GM18519 (cell line): ENCODE measurements around the gene POLR2L.

ENCODE experiments used
- ATAC-seq: cut with Tn5 transposase; IDR thresholded peaks from one replicate; pipeline ENCODE4 v1.9.1; 2021; ENCODE audit warnings: mild to moderate bottlenecking, moderate library complexity; ENCODE audit not compliant: unreplicated experiment, low FRiP score

Gene POLR2L

GRCh38 chr11:828506-829175 lies 13.7 kb downstream of the POLR2L start:
- no peak for ATAC-seq

GRCh38 chr11:827897-828192 lies 14.5 kb downstream of the POLR2L start, which contains the start of gene CRACR2B:
Gene CRACR2B, plus strand, starts transcription at chr11:827919. Its CDS starts 689 bp downstream, at chr11:828608.
- no peak for ATAC-seq

- no peak for ATAC-seq
These were observed 15.0 kb downstream of the POLR2L start for GRCh38 chr11:827146-827896.

GRCh38 chr11:826836-827145 lies 15.5 kb downstream of the POLR2L start:
- ATAC-seq: no peak

GRCh38 chr11:826227-826621 lies 16.1 kb downstream of the POLR2L start:
- no peak for ATAC-seq

GRCh38 chr11:825366-826226 lies 16.7 kb downstream of the POLR2L start:
- ATAC-seq: no peak

GRCh38 chr11:824942-825341 lies 17.4 kb downstream of the POLR2L start:
- ATAC-seq: no peak

GRCh38 chr11:824292-824880 lies 17.9 kb downstream of the POLR2L start:
- no peak for ATAC-seq

- ATAC-seq: no peak
These were observed 18.7 kb downstream of the POLR2L start for GRCh38 chr11:823441-824291.

GRCh38 chr11:821512-822371 lies 20.6 kb downstream of the POLR2L start:
- no peak for ATAC-seq

GRCh38 chr11:820655-821511 lies 21.4 kb downstream of the POLR2L start:
- ATAC-seq: no peak

- peak; percentile 28 for ATAC-seq
These were observed 22.2 kb downstream of the POLR2L start for GRCh38 chr11:819943-820649.

GRCh38 chr11:819129-819931 lies 23.0 kb downstream of the POLR2L start:
- ATAC-seq: peak; percentile 34

GRCh38 chr11:818396-819128 lies 23.8 kb downstream of the POLR2L start, which contains the start of gene PNPLA2:
Gene PNPLA2, plus strand, starts transcription at chr11:818914. Its CDS starts 805 bp downstream, at chr11:819719.
- no peak for ATAC-seq

GRCh38 chr11:816433-816779 lies 25.9 kb downstream of the POLR2L start:
- no peak for ATAC-seq
